Stimulated activated CD8-positive, alpha-beta memory T cell treated with anti-CD3 and anti-CD28 coated beads, Interleukin-15, amount 100 ng/mL, for 48 hours (primary cell): ENCODE results near the gene UPP1.
"Not testable (repeated sequence)": the region's sequence is repeated elsewhere in the genome, so short reads cannot be mapped to it uniquely, and the experiment has no call there.

Experiments used
- DNase-seq, 2 donors: peaks; one replicate each; pipeline ENCODE4 v3.0.0-alpha.2; 2020; ENCODE audit warnings: low read depth in 2 of 2

UPP1 gene

DNA sequence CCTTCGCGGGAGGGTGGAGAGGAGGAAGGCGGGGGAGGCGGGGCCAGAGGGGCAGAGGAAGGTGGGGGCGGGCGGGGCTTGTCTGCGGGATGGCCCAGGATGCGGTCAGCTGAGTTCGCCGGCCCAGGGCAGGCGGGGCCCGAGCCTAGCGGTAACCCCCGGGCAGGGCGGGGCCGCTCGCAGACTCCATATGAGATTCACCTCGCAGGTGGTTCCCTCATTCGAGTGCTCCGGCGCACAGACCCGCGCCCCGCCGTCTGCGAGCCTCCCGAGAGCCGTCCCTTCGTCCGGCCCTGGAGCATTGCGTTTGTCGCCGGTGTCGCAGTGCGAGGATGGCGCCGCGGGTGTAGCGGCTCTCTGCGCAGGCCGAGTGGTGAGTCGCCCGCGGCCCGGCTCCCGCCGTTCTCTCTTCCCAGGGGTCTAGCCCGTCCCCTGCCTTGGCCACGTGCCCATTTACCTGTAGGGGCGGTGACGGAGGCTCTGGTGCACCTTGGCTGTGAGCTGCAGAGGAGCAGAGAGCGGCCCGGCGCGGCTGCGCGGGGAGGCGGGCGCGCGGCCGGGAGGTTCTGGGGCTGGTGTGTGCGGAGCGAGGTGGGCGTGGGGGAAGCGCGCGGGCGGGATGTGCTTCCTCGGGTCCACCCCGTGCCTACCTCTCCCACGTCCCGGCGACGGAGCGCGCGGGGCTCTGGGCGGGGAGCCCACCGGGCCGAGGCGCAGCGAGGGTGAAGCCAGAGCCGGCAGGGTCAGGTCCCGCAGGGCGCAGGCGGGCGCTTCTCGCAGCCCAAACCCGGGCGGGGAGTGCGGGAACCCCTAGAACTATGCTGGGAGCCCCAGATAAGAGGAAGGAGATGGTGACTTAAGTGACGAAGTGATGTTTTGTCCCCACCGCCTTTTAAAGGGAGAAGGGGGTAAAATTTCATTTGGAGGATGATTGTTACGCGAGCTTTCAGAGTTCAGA, at the start of gene UPP1:
TSS of gene UPP1 (plus strand) at position 220 of the 958 bp plus-strand sequence. CDS start 5,519 bp downstream, outside the sequence.
- DNase-seq: peak; percentile 88 to 93

GRCh38 chr7:48040944-48041652, 48.0 kb upstream of the UPP1 start:
- no peak for DNase-seq

DNA sequence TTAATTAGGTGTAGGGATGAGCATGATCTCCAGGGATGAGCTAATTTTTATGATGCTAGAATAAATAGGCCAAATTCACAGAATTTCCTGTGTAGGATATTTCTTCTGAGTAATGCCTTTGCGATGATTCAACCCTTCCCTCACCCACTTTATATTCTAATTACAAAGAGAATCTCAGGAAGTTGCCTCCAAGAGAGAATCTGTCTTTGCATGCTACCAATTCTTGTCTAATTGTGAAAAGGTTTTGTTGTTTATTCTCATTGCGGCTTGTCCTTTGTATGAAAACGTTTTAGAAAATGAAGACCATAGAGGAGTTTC, 47.5 kb upstream of the UPP1 start:
- DNase-seq: no peak

DNA sequence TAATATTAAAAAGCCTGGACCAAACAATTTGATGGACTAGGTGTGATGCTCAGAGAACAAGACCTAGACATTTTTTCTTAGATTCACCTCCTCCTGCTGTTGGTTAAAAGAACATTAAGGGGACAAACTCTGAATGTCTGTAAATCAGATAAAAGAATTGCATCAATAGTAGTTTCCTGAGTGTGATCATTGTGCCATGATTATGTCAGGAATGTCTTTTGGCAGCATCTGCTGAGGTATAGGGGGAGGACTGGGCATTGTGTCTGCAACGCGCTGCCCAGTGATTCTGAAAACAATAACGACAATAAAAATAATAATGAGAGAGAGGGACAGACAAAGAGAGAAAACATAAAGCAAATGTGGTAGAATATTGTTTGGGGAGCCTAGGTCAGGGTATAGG, 46.8 kb upstream of the UPP1 start:
- DNase-seq: no peak

- no peak for DNase-seq
Observed at GRCh38 chr7:48042636-48043035, 46.4 kb upstream of the UPP1 start.

DNA sequence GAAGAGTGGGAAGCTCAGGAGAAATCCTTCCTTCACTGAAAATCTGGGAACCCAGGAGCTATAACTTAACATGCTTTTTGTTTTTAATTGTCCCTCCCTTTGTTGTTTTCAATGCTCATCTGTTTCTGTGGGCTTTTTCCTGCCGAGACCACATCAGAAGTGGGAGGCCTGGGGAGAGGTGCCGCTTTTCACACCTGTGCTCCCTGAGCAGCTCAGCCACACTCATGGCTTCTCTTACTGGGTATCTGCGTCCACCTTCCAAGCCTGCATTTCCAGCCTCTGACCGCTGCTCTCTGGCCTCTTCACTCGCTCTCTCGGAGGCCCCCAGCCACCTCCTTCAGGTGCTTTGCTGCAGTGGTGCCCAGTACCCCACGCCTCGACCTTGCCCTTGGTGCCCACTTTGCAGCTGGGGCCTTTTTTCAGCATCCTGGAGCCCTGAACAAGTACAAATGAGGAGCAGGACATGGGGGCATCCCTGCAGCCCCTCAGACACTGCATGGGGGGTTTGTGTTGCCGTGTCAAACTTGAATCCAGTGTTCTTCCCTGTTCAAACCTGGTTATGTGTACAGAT, 43.8 kb upstream of the UPP1 start:
- no peak for DNase-seq

DNA sequence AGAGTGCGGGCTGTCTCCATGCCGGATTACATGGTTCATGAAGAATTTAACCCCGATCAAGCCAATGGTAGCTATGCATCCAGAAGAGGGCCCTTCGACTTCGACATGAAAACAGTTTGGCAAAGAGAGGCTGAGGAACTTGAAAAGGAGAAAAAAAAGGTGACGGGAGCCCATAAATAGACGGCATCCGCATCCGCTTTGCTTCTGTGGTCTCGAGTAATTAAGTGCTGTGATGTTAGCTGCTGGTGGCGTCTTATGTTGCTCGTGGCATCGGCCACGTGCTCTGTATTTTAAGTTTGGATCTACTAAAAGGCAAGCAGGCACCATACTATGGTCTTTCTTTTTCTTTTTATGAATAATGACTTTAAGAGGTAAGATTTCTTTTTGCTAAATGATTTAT, 42.6 kb upstream of the UPP1 start:
- DNase-seq: no peak

GRCh38 chr7:48048113-48048512, 41.0 kb upstream of the UPP1 start:
- no peak for DNase-seq

DNA sequence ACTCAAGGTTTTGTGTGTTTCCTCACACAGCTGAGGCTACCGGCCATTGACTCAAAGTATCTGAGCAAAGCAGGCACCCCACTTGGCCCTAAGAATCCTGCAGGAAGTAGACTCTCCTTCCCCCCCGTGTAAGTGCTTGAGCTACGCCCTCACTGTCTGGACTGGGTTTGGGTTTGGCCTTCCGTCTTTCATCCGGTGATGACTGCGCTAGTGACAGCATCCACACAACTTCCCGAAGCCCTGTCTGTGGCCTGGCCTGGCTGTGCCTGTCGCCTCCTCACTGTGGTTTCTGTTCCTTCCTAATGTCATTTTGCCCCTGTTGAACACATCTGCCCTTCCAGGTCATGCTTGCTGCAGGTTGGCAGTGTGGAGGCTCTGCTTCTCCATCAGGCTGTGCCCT, 39.2 kb upstream of the UPP1 start:
- DNase-seq: no peak

DNA sequence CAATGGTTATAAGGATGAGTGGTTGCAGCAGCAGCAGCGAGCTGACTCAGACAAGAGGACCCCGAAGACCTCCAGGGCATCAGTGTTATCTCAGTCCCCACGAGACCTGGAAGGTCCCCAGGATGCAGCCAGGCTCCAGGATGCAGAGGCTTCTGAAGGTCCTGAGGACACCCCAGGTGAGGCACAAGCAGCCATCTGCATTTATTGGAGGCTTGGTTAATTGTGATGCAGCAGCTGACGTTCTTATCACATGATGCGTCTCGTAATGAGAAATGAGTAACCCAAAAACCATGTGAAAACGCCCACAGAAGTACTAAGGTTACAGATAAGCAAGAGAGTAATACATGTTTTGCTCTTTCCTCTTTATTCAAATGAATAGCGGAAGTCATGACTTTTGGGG, 36.3 kb upstream of the UPP1 start:
- DNase-seq: no peak

GRCh38 chr7:48053736-48054135, 35.3 kb upstream of the UPP1 start:
- DNase-seq: no peak

DNA sequence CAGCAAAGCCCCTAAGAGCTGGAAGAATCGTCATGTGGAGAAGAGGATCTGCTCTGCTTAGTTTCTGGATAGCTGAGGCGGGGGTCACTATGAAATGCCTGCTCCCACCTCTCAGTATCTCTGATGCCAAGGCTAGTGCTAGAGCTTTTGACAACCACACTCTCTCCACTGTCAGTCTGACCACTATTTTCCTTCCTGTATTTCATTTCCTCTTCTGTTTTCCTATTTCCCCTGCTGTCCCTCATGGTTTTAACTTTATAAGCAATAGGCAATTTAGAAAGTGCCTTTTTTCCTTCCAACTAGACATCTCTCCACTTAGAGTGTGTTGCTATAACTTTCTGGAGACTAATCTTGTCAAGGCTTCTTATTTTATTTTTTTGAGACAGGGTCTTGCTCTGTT, 30.1 kb upstream of the UPP1 start:
- no peak for DNase-seq

GRCh38 chr7:48059706-48060105, 29.4 kb upstream of the UPP1 start:
- DNase-seq: no peak

DNA sequence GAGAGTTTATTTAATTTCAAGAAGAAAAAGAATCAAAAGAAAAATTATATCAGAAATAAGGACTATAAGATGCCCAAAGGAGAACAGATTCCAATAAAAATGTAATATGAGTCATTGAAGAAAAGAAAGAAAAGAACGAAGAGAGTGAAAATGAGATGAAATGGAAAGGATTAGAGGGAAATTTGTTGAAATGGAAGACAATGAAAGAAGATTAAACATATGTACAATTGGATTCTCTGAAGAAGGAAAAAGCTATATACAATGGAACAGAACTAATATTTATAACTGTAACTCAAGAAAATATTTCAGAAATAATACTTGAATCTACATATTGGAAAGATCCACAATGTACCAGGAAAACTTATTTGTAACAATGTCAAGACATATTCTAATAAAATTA, 25.1 kb upstream of the UPP1 start:
- no peak for DNase-seq

DNA sequence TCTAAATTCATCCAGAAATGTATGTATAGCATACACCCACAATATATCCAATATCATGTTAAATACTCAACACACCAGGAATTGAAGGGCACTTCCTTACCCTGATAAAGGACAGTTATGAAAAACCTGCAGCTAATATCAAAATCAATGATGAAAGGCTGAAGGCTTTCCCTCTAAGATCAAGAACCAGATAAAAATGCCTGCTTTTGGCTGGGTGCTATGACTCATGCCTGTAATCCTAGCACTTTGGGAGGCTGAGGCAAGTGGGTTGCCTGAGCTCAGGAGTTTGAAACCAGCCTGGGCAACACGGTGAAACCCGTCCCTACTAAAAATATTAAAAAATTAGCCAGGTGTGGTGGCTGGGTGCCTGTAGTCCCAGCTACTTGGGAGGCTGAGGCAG, 21.6 kb upstream of the UPP1 start:
- DNase-seq: no peak

- DNase-seq: no peak
Observed at GRCh38 chr7:48074204-48074654, 14.8 kb upstream of the UPP1 start.

GRCh38 chr7:48077423-48077822, 11.6 kb upstream of the UPP1 start:
- no peak for DNase-seq

- no peak for DNase-seq
Observed at GRCh38 chr7:48078470-48078869, 10.6 kb upstream of the UPP1 start.

- DNase-seq: not testable (repeated sequence)
Observed at GRCh38 chr7:48082378-48082777, 6.7 kb upstream of the UPP1 start.

DNA sequence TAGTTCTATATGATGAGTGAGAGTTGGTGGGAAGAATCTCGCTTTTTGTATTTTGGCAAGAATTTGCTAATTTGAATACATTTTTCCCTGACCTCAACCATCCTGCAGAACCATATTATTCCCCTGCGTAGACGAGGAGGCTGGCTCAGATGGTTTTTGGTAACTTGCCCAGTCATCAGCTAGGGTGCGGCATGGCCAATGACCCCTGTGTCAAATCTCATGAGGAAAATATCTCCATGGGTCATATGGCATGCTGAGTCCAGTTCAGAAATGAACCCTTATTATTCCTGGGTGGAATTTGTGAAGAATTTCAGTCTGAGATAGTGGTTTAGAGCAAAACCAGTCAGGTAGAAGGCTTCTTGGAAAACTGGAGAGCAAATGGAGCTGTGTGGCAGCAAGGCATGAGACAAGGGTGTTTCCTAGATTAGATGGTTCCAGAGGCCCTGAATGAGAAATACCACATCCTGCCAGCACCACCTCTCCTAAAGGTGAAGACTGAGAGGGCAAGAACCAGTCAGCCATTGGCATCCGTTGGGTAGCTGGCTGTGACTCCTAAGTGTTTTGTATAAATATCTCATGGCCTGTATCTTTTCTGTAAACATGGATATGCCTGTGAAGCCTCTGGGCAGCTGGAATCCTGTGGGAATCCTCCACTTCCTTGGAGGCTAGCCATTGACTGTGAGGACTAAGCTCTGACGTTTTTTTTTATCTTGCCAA, 5.8 kb upstream of the UPP1 start:
- DNase-seq: no peak

- DNase-seq: peak; percentile 74
Observed at GRCh38 chr7:48084727-48085432, 4.2 kb upstream of the UPP1 start.

- no peak for DNase-seq
Observed at GRCh38 chr7:48085433-48085791, 3.7 kb upstream of the UPP1 start.
